Duodenal mucosa (tissue), 2 donors: ENCODE data around the gene HDAC9.

Experiments used
- H3K27ac ChIP-seq: one replicate; pipeline ENCODE4 v1.7.0; 2013; ENCODE audit warnings: low read depth, low read length
- H3K27me3 ChIP-seq, 2 donors: one replicate each; pipeline ENCODE4 v1.7.0; 2013; ENCODE audit warnings: low read length in 2 of 2, control low read depth in 1 of 2; ENCODE audit not compliant: insufficient read depth in 2 of 2, control insufficient read depth in 1 of 2
- H3K36me3 ChIP-seq, 2 donors: one replicate each; pipeline ENCODE4 v1.7.0; 2013; ENCODE audit warnings: low read length in 2 of 2, control low read depth in 1 of 2; ENCODE audit not compliant: insufficient read depth in 2 of 2, control insufficient read depth in 1 of 2
- H3K4me1 ChIP-seq, 2 donors: one replicate each; pipeline ENCODE4 v1.7.0; 2013; ENCODE audit warnings: low read length in 2 of 2, control low read depth in 1 of 2; ENCODE audit not compliant: insufficient read depth in 2 of 2, control insufficient read depth in 1 of 2
- H3K4me3 ChIP-seq, 2 donors: one replicate each; pipeline ENCODE4 v1.7.0; 2013; ENCODE audit warnings: low read length in 2 of 2, low read depth in 1 of 2
- H3K9ac ChIP-seq, 2 donors: one replicate each; pipeline ENCODE4 v1.7.0; 2013; ENCODE audit warnings: low read length in 2 of 2, low read depth in 1 of 2
- H3K9me3 ChIP-seq, 2 donors: one replicate each; pipeline ENCODE4 v1.7.0; 2013; ENCODE audit warnings: low read length in 2 of 2, control low read depth in 1 of 2; ENCODE audit not compliant: control insufficient read depth in 1 of 2

Gene HDAC9

DNA sequence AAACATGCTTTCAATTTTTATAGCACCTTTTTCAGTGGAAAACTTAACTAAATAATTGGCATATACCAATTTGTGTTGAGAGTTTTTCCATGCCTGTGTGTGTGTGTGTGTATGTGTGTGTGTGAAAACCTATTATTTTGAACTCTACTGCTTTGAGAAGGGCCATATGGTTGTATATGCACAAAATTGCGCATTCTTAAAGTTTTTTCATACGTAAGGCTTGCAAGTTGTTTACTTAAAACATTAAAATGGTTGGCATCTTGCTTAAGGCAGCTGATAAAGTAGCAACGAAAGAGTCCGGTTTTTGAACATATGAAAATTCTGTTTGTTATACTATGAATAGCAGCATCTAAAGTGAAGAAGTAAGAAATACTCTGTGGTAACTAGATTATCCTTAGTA, 84.1 kb downstream of the HDAC9 start:
- Histone ChIP-seq H3K27me3 (no peaks in the 10 kb centered on the region), H3K36me3 (no peaks in the 10 kb centered on the region), H3K4me3 (no peak overlapping the region), H3K27ac (no peak overlapping the region), H3K4me1 (no peaks in the 10 kb centered on the region), H3K9ac (no peak overlapping the region), H3K9me3 (no peaks in the 10 kb centered on the region)

DNA sequence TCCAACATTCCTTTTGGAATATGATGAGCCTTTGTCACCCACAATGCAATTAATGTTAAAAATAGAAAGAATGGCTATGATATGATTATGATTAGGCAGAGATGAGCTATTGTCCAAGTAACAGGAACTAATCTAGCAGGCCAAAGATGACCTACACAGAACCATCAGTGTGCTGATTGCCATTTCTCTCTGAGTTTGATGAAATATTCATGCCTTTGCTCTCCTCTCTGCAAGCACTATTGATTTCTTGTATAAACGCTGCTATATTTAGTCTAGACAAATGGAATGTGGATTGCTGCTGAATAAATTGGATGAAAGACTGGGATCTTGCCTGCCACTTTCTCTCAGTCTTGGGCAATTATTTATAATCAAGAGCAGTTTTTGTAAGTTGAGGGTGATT, 85.4 kb downstream of the HDAC9 start:
- Histone ChIP-seq H3K27ac (no peak overlapping the region), H3K4me3 (no peak overlapping the region)

GRCh38 chr7:18583305-18583704, 87.8 kb downstream of the HDAC9 start:
- Histone ChIP-seq H3K4me3 (no peak overlapping the region), H3K9ac (no peak overlapping the region), H3K9me3 (no peaks in the 10 kb centered on the region), H3K27ac (no peak overlapping the region), H3K36me3 (no peaks in the 10 kb centered on the region), H3K27me3 (no peaks in the 10 kb centered on the region), H3K4me1 (no peaks in the 10 kb centered on the region)

More for the DNA sequence above, 85.4 kb downstream of the HDAC9 start:
- H3K9ac ChIP-seq: no peak overlapping the region
- no peaks in the 10 kb centered on the region for H3K36me3 ChIP-seq
- H3K4me1 ChIP-seq: no peaks in the 10 kb centered on the region
- no peaks in the 10 kb centered on the region for H3K27me3 ChIP-seq
- H3K9me3 ChIP-seq: no peaks in the 10 kb centered on the region

DNA sequence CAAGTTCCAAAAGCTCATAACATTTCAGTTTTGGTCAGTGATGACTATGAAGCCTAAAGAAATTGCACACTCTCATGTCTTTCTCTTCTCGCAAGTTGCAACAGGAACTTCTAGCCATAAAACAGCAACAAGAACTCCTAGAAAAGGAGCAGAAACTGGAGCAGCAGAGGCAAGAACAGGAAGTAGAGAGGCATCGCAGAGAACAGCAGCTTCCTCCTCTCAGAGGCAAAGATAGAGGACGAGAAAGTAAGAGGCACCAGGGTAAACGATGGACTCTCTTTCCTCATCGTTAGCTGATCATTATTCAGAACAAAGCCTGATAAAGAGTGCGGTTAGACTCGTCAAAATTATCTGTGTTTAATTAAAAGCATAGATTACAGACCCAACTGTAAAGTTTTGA, 94.7 kb downstream of the HDAC9 start:
- H3K36me3 ChIP-seq: no peaks in the 10 kb centered on the region
- no peaks in the 10 kb centered on the region for H3K9me3 ChIP-seq
- no peaks in the 10 kb centered on the region for H3K27me3 ChIP-seq
- H3K4me3 ChIP-seq: no peak overlapping the region
- no peaks in the 10 kb centered on the region for H3K4me1 ChIP-seq
- H3K27ac ChIP-seq: no peak overlapping the region
- no peak overlapping the region for H3K9ac ChIP-seq

GRCh38 chr7:18590744-18591340, 95.3 kb downstream of the HDAC9 start:
- Histone ChIP-seq H3K36me3 (no peaks in the 10 kb centered on the region), H3K27ac (no peak overlapping the region), H3K9ac (no peak overlapping the region), H3K9me3 (no peaks in the 10 kb centered on the region), H3K27me3 (no peaks in the 10 kb centered on the region), H3K4me1 (no peaks in the 10 kb centered on the region), H3K4me3 (no peak overlapping the region)

DNA sequence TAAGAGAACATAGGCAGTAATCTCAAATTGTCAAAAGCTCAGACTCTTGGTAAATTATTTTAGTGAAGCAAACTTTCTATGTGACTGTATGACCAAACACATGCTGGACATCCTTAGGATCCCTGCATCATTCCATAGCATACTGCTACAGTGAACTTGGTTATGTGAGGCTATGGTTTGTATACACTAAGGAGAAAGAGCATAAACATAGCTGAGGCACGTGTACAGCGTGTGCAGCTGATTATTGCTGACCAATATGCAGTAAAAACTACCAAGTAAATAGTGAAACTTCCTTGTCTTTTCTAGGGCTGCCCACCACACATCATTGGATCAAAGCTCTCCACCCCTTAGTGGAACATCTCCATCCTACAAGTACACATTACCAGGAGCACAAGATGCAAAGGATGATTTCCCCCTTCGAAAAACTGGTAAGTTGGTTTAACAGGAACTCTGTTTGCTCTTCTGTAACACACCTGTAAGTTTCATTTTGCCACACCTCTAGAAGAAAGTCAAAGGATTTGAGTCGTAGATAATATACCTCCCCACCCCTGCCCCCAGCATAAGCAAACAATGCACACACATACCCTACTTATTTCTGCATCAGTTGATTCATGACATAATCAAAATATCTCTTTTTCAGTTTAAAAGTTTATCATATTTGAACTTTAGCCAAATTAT, 98.2 kb downstream of the HDAC9 start:
- no peaks in the 10 kb centered on the region for H3K4me1 ChIP-seq
- H3K9me3 ChIP-seq: no peaks in the 10 kb centered on the region
- no peaks in the 10 kb centered on the region for H3K36me3 ChIP-seq
- no peaks in the 10 kb centered on the region for H3K27me3 ChIP-seq
- no peak overlapping the region for H3K9ac ChIP-seq
- H3K4me3 ChIP-seq: no peak overlapping the region
- no peak overlapping the region for H3K27ac ChIP-seq

DNA sequence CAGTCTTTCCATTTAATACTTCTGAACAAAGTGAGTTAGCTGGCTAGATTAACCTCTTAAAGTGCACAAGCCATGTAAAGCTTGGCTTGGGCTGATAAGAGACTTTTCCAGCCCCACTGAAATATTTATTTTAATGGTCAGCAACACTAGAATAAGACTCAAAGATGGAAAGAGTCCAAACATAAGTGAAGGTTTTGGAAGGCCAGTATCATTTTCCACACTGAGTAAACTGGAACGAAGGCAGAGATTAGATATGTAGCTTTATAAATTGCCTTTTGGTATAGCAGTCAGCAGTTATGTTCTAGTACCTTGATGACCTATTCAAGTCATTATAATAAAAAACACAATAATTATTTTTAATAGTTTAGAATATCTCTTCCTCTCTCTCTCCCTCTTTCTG, 102.2 kb downstream of the HDAC9 start:
- Histone ChIP-seq H3K4me1 (no peaks in the 10 kb centered on the region), H3K27me3 (no peaks in the 10 kb centered on the region), H3K4me3 (no peak overlapping the region), H3K27ac (no peak overlapping the region), H3K9ac (no peak overlapping the region), H3K9me3 (peaks cover 6 to 7% of the 10 kb centered on the region in 2 donors), H3K36me3 (no peaks in the 10 kb centered on the region)

DNA sequence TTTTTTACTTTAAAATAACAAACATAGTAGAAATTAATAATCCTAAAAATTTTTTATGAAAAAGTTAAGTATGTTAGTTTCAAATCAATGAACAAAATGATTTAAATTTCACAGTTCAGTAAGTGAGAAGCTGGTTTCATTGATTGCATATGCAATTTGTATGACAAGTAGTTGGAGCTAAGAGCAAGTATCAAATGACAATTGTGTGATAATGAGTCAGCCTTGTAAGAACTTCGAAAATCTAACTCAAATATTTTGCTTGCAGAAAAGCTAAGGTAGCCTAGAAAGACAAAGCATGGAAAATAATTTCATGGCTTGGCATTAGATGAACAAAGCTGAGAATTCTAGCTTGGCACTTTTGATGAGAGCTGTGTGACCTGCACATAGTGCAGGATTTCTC, 111.5 kb downstream of the HDAC9 start:
- Histone ChIP-seq H3K9me3 (peaks cover 10 to 11% of the 10 kb centered on the region in 2 donors), H3K9ac (no peak overlapping the region), H3K4me1 (no peaks in the 10 kb centered on the region), H3K27ac (no peak overlapping the region), H3K4me3 (no peak overlapping the region), H3K27me3 (no peaks in the 10 kb centered on the region), H3K36me3 (no peaks in the 10 kb centered on the region)

DNA sequence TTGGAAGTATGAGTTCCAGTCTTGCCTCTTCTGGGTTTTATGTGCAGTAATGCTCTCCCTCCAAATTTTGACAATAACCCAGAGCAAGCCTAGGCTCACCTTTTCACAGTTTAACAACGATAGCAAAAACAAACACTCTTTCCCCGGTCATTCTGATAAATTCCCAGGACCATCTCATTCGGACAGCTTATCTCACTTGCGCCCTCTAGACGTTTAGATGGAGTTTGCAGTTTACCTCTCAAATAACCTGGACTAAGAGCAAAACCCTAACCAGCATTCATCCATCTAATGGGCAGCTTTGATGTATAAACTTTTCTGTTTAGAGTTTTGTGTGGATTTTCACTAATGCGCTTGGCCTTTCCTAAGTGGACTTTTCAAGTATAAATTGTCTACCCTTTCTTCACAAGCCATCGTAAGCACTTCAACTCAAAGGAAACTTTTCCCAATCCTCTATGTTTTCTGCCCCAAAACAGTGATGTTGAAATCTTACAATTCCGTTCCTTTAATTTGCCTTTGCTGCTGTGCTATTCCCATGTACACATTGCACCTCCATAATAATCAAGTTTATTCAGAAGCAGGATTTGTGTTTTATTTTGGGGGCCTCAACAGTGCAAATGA, 114.9 kb downstream of the HDAC9 start:
- H3K9ac ChIP-seq: no peak overlapping the region
- H3K27me3 ChIP-seq: no peaks in the 10 kb centered on the region
- H3K4me3 ChIP-seq: no peak overlapping the region
- H3K9me3 ChIP-seq: peaks cover 0 to under 1% of the 10 kb centered on the region in 2 donors
- no peak overlapping the region for H3K27ac ChIP-seq
- H3K4me1 ChIP-seq: no peaks in the 10 kb centered on the region
- no peaks in the 10 kb centered on the region for H3K36me3 ChIP-seq

- Histone ChIP-seq H3K9ac (no peak overlapping the region), H3K4me3 (no peak overlapping the region), H3K4me1 (no peaks in the 10 kb centered on the region), H3K27ac (no peak overlapping the region), H3K9me3 (no peaks in the 10 kb centered on the region), H3K36me3 (no peaks in the 10 kb centered on the region), H3K27me3 (no peaks in the 10 kb centered on the region)
These were observed 119.3 kb downstream of the HDAC9 start for GRCh38 chr7:18614841-18615240.
